Activated T-helper 2 cell treated with anti-CD3 and anti-CD28 coated beads, Interferon-gamma antibody, Interleukin-2, Interleukin-4, amounts not matched to agents 10 μg/mL and 5 μg/mL and 100 μg/mL, durations not matched to agents 14 hours and 24 hours and 36 hours (primary cell): ENCODE data around the gene ITPRIP. TPM values are rescaled to one million over a fixed set of nuclear protein-coding genes. Genes with fewer than 3 reads are reported as not detected.

ENCODE experiments used
- DNase-seq: peaks from one replicate; pipeline ENCODE4 v3.0.0; 2021; ENCODE audit warnings: low spot score
- H3K27ac Mint-ChIP-seq: one replicate; pipeline ENCODE4 v1.8.0; 2021; ENCODE audit warnings: mixed read lengths
- H3K27me3 Mint-ChIP-seq: one replicate; pipeline ENCODE4 v1.8.0; 2021; ENCODE audit warnings: low read depth, mixed read lengths
- H3K36me3 Mint-ChIP-seq: one replicate; pipeline ENCODE4 v1.8.0; 2021; ENCODE audit warnings: low read depth, mixed read lengths
- H3K4me1 Mint-ChIP-seq: one replicate; pipeline ENCODE4 v1.8.0; 2021; ENCODE audit warnings: low read depth, mixed read lengths
- H3K4me3 Mint-ChIP-seq: one replicate; pipeline ENCODE4 v1.8.0; 2021; ENCODE audit warnings: low read depth, mild to moderate bottlenecking, moderate library complexity, mixed read lengths
- H3K9me3 Mint-ChIP-seq: one replicate; pipeline ENCODE4 v1.8.0; 2021; ENCODE audit warnings: mixed read lengths
- intact Hi-C: fragments of 100-400 bp; cut with micrococcal nuclease; formaldehyde crosslinking; loops from one replicate; pipeline ENCODE4 v1.15.1; 2023
- total RNA-seq: library from RNA; stranded (reverse); gene quantifications from 2 replicates; pipeline ENCODE4 v1.2.3, GENCODE V29; 2022

The ITPRIP gene
- total RNA-seq, 1 donor from 2014 or later: 18.8 TPM

DNA sequence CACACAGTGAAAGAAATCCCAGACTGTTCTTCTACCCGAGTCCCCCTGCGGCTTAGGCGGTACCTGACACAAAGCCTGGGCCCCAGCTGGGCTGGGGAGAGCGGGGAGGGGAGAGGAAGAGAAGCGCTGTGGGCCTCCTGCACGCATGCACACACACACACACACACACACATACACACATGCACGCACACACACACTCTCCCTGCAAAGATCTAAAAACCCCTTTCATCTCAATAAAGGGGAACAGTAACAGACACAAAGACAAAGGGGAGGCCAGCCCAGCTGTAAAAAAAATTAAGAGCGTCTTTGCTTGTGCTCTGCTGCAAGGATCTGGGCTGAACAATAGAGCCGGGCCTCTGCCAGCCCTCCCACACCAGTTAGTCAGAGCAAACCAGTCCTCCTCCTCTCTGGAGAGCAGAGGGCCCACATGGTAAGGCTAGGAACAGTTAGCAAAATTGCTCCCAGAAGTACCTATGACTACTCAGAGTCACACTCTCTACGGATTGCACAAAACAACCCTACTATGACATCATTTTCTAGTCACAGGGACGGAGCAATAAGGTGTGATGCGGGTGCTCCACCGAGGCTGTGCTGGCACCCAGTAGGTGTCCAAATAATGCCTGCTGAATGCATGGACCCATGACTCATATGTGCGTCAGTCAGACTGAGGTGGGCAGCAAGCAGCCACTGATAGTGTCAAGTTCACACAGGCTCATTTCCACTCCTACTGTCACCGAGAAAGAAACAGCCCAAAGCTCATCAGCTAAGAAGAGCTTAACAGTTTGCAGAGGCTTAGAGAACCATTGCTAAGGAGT lies 9.2 kb downstream of the ITPRIP start:
- H3K36me3 Mint-ChIP-seq: peaks cover 45% of the 10 kb centered on the region
- H3K9me3 Mint-ChIP-seq: no peaks in the 10 kb centered on the region
- no peaks in the 10 kb centered on the region for H3K27me3 Mint-ChIP-seq
- peak overlapping the region; percentile 90 for H3K27ac Mint-ChIP-seq
- peak; percentile 44 for DNase-seq
- intact Hi-C loops: loop anchor here (1.0 to 2.0 kb wide), 5 partner anchors 9 to 60 kb away; partner anchors contain the start of genes GSTO2 and ITPRIP
- H3K4me1 Mint-ChIP-seq: peaks cover 91% of the 10 kb centered on the region
- H3K4me3 Mint-ChIP-seq: peak overlapping the region; percentile 68

DNA sequence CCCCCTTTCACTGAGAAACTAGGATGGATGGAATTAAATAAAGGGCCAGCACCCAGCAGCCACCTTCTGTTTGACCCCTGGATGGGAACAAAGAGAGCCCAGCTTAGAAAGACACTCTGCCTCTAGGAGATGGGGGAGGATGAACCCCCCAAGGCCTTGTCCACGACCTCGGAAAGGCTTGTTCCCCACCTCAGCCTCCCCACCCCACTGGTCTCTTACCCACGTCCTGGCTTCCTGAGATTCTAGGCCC lies 9.7 kb downstream of the ITPRIP start:
- peaks cover 46% of the 10 kb centered on the region for H3K36me3 Mint-ChIP-seq
- intact Hi-C loops: loop anchor here (1.0 to 2.0 kb wide), 2 partner anchors 23 to 38 kb away; no protein-coding TSS in a partner anchor
- H3K27ac Mint-ChIP-seq: peak overlapping the region; percentile 90
- peak overlapping the region; percentile 68 for H3K4me3 Mint-ChIP-seq
- no peaks in the 10 kb centered on the region for H3K27me3 Mint-ChIP-seq
- H3K4me1 Mint-ChIP-seq: peaks cover 91% of the 10 kb centered on the region
- DNase-seq: no peak
- no peaks in the 10 kb centered on the region for H3K9me3 Mint-ChIP-seq

DNA sequence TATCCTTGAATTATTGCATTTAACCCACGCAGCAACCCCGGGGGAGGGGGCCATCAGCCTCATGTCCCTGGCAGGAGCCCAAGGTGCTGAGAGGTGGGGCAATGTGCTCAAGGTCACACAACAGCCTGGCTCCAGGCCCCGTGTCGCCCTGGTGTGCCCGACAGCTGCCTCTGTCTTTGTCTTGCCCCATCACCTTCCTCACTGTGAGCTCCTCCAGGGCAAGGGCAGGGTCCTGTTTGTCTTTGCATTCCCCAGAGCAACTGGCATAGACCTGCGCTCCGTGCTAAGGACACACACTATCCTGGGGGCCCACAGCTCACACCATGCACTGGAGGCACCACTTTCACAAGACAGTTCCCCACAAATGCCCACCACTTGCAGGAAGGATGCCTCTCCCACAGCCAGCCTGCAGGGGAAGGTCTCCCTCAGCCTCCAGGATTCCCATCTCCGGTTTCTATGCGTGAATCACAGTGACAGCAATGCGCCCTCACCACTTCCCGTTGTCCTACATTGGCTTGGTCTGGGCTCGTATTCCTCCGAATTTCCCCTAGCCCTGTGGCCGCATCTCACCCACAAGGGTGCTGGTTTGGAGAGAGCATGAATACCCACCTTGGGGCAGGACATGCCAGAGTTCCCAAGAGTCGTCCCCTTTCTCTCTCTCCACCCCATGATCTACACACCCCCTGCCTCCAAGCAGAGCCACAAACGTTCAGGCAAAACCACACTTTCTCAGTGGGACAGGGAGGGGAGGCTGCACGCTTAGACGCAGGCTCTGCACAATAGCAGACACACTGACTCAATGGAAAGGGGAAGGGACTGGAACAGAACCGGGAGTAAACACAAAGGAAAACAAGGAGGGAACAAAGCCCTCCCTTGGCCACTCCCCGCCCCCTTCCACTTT lies 10.3 kb downstream of the ITPRIP start:
- DNase-seq: no peak
- Mint-ChIP-seq H3K27me3 (no peaks in the 10 kb centered on the region), H3K36me3 (peaks cover 40% of the 10 kb centered on the region), H3K9me3 (no peaks in the 10 kb centered on the region), H3K4me3 (peak overlapping the region; percentile 68), H3K4me1 (peaks cover 89% of the 10 kb centered on the region), H3K27ac (peak overlapping the region; percentile 90)
- intact Hi-C loops: loop anchor here (1.0 to 2.0 kb wide), 2 partner anchors 23 to 37 kb away; no protein-coding TSS in a partner anchor

DNA sequence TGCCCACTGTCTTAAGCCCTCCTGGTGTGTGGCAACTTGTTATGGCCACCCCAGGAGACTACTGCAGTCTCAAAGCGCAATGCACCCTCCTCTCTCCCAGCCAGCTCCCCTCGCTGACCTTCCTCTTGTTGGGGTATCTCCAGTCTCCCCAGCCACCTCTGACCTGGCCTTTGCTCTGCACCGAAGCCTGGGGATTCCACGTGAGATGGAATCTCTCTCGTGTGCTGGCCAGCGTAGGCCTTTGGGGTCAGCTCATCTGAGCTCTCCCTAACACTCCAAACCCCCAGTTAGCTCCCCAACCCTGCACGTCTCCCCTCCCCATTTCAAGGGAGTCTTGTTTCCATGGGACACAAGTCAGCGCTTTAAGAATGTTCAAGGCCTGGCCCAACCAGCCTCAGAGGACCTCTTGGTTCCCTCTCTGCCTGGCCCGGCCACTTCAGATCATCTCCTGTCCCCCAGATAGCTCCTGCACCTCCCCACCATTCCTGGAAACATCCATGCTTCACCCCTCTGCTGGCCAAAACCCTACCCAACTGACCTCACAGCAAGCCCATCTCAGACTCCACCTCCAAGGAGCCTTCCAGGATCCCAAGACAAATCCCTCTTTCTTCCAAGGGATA lies 11.2 kb downstream of the ITPRIP start:
- Mint-ChIP-seq H3K27ac (peak overlapping the region; percentile 20), H3K4me1 (peaks cover 90% of the 10 kb centered on the region), H3K4me3 (no peak overlapping the region), H3K27me3 (no peaks in the 10 kb centered on the region), H3K9me3 (no peaks in the 10 kb centered on the region), H3K36me3 (peaks cover 36% of the 10 kb centered on the region)
- intact Hi-C loops: no loop called here
- DNase-seq: no peak

DNA sequence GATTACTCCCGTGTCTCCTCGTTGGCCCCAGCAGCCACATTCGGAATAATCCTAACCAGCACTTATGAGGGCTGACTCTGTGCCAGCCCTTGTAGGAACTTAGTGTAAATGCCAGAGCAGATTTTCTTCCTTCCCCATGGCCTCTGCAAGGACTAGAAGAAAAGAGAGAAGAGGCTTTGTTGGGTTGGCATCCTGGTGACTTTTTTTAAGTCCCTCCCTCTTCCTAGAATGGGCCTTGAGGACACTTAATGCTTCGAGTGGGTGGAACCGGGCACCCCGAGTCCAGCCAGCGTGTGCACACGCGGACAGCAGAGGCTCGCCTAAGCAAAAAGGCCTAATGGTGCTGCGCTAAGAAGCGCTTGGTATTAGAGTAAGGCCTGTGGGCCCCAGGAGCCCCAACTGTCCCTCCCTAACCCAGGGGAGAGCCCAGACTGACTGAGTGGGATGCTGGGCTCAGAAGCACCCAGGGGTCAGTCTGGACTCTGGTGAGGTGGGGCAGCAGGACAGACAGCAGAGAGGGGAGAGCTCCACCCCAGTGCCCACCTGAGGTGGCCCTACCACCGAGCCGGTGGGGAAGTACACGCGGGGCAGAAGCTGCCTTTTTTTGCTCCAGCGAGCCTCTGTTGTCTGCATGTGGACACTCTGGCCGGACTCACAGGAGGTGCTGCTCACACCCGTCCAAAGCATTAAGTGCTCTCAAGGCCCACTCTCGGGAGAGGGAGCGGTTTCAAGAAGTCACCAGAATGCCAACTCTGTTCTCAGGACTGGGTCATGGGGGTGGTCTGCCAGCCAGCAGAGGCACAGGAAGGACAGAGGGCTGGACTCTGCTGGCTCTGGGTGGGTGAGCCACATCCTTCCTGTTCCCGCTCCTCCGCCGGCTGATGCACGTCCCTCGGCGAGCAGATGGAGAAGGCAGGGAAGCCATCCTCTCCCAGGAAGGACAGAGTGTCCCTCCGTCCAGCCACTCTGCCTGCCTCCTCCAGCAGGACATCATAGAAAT lies 12.5 kb downstream of the ITPRIP start:
- peaks cover 84% of the 10 kb centered on the region for H3K4me1 Mint-ChIP-seq
- peak overlapping the region; percentile 73 for H3K27ac Mint-ChIP-seq
- no peak for DNase-seq
- H3K27me3 Mint-ChIP-seq: no peaks in the 10 kb centered on the region
- H3K4me3 Mint-ChIP-seq: peak overlapping the region; percentile 44
- intact Hi-C loops: no loop called here
- peaks cover 26% of the 10 kb centered on the region for H3K36me3 Mint-ChIP-seq
- H3K9me3 Mint-ChIP-seq: no peaks in the 10 kb centered on the region

DNA sequence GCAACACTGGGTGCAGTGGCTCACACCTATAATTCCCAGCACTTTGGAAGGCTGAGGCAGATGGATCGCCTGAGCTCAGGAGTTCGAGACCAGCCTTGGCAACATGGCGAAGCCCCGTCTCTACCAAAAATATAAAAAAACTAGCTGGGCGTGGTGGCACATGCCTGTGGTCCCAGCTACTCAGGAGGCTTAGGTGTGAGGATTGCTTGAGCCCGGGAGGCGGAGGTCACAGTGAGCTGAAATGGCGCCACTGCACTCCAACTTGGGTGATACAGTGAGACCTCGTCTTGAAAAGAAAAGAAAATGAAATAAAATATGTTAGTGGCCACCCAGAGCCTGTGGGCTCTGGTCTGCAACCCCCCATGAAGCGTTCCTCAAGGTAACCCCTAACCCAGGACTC lies 13.3 kb downstream of the ITPRIP start:
- intact Hi-C loops: no loop called here

DNA sequence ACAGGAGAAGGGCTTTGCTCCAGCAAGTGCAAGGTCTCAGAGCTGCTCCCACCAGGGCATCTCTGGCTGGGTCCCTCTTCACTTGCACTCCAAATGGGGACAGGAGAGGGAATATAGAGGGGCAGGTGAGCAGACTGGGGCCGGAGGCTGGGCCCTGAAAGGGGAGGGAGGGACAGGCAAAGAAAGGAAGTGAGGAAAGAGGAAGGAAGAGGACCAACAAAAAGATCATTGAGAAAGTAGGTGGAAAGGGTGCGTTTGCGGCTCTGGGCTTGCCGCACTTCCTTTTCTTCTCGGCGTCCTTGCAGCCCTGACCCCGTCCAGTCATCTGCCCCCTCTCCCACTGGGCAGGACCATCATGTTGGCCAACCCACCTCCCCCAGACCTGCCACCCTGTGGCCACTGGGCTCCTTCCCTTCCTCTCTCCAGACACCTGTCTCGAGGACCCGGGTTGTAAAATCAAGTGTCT lies 14.0 kb downstream of the ITPRIP start:
- Mint-ChIP-seq H3K36me3 (peaks cover 25% of the 10 kb centered on the region), H3K4me1 (peaks cover 77% of the 10 kb centered on the region), H3K9me3 (no peaks in the 10 kb centered on the region), H3K4me3 (peak overlapping the region; percentile 31), H3K27me3 (no peaks in the 10 kb centered on the region), H3K27ac (peak overlapping the region; percentile 73)
- intact Hi-C loops: no loop called here
- DNase-seq: no peak

More for the DNA sequence above, 13.3 kb downstream of the ITPRIP start:
- no peak for DNase-seq
- peak overlapping the region; percentile 73 for H3K27ac Mint-ChIP-seq
- peaks cover 81% of the 10 kb centered on the region for H3K4me1 Mint-ChIP-seq
- peak overlapping the region; percentile 31 for H3K4me3 Mint-ChIP-seq
- peaks cover 25% of the 10 kb centered on the region for H3K36me3 Mint-ChIP-seq
- no peaks in the 10 kb centered on the region for H3K27me3 Mint-ChIP-seq
- no peaks in the 10 kb centered on the region for H3K9me3 Mint-ChIP-seq

DNA sequence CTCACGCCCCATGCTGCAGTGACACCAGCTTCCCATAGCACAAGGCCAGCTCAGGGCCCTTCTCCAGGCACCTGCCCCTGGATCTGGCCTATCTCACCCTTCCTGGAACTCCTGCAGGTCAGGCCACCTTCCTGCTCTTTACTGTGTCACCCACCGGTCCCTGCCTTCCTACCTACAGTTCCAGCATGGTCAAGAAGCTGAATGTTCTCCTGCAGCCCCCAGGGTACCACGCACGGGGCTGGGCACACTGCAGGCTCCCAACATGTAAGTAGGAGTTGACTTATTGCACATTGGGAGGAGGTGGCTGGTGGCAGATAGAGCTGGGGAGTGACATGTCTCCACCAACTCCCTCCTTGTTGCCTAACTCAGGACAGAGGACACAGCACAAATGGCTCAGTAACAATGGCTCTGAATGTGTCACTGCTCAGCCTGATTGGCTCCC lies 14.5 kb downstream of the ITPRIP start:
- peaks cover 25% of the 10 kb centered on the region for H3K36me3 Mint-ChIP-seq
- H3K4me3 Mint-ChIP-seq: peak overlapping the region; percentile 43
- peaks cover 77% of the 10 kb centered on the region for H3K4me1 Mint-ChIP-seq
- intact Hi-C loops: loop anchor here (2.0 kb wide), 1 partner anchor 13 kb away; no protein-coding TSS in a partner anchor
- H3K27me3 Mint-ChIP-seq: no peaks in the 10 kb centered on the region
- no peaks in the 10 kb centered on the region for H3K9me3 Mint-ChIP-seq
- DNase-seq: no peak
- H3K27ac Mint-ChIP-seq: peak overlapping the region; percentile 73

DNA sequence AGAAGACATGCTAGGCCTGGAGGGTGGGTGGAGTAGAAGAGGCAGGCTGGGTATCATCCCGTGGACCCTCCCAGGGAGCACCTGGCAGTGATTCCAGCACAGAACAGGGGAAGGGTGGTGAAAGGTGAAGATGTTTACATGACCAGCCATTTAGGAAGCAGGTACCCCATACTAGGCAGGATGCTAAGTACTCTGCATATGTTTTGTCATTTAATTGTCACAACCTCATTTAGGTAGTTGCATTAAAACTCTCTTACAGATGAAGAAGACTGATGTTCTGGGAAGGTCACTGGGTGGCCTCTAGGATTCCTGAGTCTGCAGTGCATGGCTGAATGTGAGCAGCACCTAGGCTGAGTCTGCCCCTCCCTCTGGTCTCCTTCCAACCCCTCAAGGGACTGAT lies 15.2 kb downstream of the ITPRIP start:
- Mint-ChIP-seq H3K36me3 (peaks cover 26% of the 10 kb centered on the region), H3K4me3 (peak overlapping the region; percentile 24), H3K9me3 (no peaks in the 10 kb centered on the region), H3K27ac (peak overlapping the region; percentile 46), H3K27me3 (no peaks in the 10 kb centered on the region), H3K4me1 (peaks cover 72% of the 10 kb centered on the region)
- DNase-seq: no peak
- intact Hi-C loops: loop anchor here (2.0 kb wide), 1 partner anchor 14 kb away; no protein-coding TSS in a partner anchor

DNA sequence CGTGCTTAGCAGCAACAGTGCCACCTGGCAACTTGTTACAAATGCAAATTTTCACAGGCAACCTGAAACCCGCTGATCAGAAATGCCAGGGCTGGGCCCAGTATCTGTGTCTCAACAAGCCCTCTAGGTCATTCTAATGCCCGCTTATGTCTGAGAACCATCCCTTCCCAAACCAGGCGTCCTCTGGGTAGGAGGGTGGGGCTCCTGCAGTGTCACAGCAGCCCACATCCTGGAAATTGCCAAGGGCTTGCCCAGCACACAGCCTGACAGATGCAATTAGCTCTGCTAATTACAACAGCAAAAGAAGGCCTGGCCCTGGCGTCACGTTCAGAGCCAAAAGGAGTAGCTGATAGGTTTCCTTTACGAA lies 15.9 kb downstream of the ITPRIP start:
- Mint-ChIP-seq H3K27me3 (no peaks in the 10 kb centered on the region), H3K36me3 (peaks cover 29% of the 10 kb centered on the region), H3K4me3 (peak overlapping the region; percentile 31), H3K27ac (peak overlapping the region; percentile 46), H3K4me1 (peaks cover 70% of the 10 kb centered on the region), H3K9me3 (no peaks in the 10 kb centered on the region)
- DNase-seq: no peak
- intact Hi-C loops: loop anchor here (2.0 kb wide), 1 partner anchor 14 kb away; no protein-coding TSS in a partner anchor

DNA sequence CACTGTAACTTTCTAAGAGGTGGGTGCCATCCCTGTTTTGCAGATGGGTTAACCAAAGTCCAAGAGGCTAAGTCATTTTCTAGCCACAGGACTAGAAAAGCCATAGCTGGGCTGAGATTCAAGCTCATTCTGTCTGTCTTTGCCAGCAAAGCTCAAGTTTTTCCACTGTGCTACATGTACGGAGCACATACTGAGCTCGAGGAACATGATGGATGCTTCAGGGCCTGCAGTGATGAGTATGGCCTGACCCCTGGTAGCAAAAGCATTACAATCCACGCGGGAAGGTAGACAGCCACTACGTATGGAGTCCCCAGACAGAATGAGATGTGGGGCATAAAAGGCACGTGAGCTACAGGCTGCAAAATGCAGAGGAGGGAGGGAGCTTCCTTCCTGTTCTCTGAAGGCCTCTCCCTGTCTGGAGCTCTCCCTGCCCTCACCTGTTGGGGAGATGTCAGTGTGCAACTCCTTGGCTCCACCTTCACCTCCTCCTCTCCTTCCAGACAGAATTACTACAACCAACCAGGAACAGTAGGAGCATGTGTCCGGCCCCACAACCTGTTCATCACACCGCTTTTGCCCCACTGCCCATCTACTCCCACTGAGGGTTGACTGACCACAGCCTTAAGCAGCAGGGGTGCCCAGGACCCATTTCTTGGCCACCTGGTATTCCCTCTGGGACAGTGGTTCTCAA lies 16.4 kb downstream of the ITPRIP start:
- H3K9me3 Mint-ChIP-seq: no peaks in the 10 kb centered on the region
- no peak for DNase-seq
- H3K27ac Mint-ChIP-seq: peak overlapping the region; percentile 46
- peak overlapping the region; percentile 31 for H3K4me3 Mint-ChIP-seq
- peaks cover 65% of the 10 kb centered on the region for H3K4me1 Mint-ChIP-seq
- intact Hi-C loops: loop anchor here (2.0 kb wide), 1 partner anchor 15 kb away; no protein-coding TSS in a partner anchor
- H3K27me3 Mint-ChIP-seq: no peaks in the 10 kb centered on the region
- H3K36me3 Mint-ChIP-seq: peaks cover 29% of the 10 kb centered on the region
